GM12872 (cell line): Measurements from ENCODE around the gene MFSD12.
A peak's percentile ranks its signal among the peaks of the same experiment; 100 is the strongest.

Experiments used
- CTCF ChIP-seq: IDR thresholded peaks from 3 replicates; pipeline ENCODE4 v1.5.1; 2011; ENCODE audit warnings: low read depth, mild to moderate bottlenecking, low read length, moderate library complexity; ENCODE audit not compliant: insufficient read depth

Gene MFSD12

GRCh38 chr19:3528539-3529211, 28.7 kb downstream of the MFSD12 start:
- no peak for TF ChIP-seq CTCF

GRCh38 chr19:3528080-3528479, 29.3 kb downstream of the MFSD12 start:
- no peak for TF ChIP-seq CTCF

- TF ChIP-seq CTCF = no peak
Observed at GRCh38 chr19:3527238-3527910, 30.0 kb downstream of the MFSD12 start.

DNA sequence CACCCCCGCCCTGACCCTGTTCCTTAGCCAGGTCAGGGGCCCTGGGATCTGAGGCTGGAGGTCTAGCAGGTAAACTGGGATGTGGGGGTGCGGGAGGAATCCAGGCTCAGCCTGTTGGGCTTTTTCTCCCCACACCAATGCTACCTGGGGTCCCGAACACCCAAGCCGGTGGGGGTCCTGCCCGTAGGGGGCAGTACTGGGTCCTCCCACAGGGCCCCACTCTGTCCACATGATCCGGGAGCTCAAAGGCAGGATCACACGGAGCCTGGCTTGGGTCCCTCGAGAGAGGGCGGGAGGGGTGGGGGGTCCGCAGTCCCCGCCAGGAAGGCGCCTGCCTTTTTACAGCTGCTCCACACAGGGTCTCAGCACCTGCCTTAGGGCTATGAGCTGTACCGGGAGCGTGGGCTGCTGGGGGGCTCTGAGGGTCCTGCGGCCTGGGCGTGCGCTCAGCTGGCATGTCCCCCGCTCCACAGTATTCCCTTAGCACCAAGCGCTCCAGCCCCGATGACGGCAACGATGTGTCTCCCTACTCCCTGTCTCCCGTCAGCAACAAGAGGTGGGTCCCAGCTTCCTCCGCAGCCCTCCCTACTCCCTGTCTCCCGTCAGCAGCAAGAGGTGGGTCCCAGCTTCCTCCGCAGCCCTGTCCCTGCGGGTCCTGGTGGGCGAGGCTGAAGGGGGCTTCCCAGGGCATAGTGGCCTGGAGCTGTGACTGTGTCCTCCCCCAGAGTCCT, 30.7 kb downstream of the MFSD12 start:
- TF ChIP-seq CTCF = 0 out of 3 replicates have a peak, but pooled peaks have one; percentile 8

GRCh38 chr19:3524904-3525451, 32.4 kb downstream of the MFSD12 start:
- no peak for TF ChIP-seq CTCF

- TF ChIP-seq CTCF = no peak
Observed at GRCh38 chr19:3524078-3524842, 33.1 kb downstream of the MFSD12 start.
